ENCODE data around the gene DDO.
A peak's percentile ranks its signal among the peaks of the same experiment; 100 is the strongest.

DDO gene, protein sequence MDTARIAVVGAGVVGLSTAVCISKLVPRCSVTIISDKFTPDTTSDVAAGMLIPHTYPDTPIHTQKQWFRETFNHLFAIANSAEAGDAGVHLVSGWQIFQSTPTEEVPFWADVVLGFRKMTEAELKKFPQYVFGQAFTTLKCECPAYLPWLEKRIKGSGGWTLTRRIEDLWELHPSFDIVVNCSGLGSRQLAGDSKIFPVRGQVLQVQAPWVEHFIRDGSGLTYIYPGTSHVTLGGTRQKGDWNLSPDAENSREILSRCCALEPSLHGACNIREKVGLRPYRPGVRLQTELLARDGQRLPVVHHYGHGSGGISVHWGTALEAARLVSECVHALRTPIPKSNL

DNA sequence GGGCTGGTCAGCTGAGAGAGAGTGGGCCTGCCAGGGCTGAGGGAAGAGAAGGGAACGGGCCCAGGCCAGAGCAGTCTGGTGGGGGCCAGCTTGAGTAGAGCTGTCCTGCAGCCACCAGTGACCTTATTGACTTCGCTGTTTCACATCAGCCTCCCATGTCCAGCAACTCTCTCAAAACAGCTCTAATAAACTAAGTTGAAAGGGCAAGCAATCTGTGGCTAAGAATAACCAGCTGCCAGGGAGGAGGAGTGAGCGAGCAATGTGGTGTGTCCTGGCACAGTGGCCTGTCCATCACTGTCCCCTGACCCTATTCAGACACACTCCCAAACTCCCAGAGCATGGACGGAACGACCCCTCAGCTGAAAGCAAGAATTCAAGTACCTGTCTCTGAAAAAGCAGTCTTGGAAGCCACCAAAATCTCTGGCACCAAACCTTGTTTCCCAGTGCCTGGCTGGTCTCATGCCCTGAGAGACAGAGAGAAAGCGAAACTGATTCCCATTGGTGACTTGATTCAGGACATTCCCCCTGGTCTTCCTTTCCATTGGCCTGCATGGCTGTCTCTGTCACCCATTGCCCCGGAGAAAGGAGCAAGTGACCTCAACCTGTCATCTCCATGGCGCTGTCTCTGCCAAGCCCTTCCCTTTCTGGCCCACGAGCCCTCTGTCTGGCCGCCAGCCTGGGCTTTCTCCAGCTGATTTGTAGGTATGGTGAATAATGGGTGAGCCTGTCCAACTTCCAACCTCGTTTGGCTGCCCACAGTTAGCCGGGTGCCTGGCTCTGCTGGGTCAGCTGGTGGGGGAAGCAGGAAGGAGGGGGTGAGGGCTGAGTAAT, at the start of gene DDO:
Gene DDO (minus strand): TSS at position 490 of the 831 bp plus-strand sequence. CDS start 2,113 bp downstream, outside the sequence.
- no peak for DNase-seq

DNA sequence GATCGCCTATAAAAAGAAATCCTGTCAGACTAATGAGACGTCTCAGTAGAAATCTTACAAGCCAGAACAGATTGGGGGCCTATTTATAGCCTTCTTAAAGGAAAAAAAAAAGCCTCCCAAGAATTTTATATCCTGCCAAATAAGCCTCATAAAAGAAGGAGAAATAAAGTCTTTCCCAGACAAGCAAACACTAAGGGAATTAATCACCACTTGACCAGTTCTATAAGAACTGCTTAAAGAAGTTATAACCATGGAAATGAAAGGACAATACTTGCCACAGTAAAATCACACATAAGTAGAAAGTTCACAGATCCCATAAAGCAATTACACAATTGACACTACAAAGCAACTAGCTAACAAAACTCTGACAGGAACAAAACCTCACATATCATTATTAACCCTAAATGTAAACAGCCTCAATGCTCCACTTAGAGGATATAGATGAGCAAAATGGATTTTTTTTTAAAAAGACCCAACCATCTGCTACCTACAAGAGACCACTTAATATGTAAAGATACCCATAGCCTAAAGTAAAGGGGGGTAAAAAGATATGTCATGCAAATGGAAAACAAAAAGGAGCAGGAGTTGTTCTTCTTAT, 47.6 kb upstream of the DDO start:
- DNase-seq = no peak

DNA sequence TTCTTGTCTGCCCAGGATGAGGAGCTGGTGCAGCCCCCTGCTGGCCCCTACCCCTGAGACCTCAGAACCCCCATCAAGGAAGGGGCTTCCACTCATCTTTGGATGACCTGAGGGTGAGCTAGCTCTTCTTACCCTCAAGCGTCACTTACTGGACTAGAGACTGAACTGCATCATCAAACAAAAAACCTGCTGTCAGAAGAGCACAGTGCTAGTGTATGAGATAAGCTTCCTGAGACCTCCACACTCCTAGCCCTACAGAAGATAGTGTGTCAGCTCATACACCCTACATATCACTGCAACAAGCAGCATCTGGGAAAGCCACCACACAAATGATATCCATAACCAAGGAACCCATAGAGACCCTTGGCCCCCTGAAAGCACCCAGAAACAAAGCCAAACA, 46.0 kb upstream of the DDO start:
- no peak for DNase-seq

DNA sequence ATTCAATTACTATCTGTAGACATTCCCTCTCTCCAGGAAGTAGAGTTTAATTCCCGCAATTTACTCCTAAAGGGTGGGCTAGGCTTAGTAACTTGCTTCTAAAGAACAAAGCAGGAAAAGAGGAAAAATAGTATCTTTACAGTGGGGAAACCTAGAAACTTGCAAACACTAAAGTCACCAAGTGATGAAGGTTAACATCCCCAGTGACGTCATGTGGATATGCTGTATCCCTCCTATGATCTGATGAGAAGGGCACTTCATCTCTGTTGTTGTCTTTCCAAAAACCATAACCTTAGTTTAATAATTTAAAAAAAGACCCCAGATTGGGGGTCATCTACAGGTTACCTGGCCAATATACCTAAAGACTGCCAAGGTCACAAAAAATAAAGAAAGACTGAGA, 43.8 kb upstream of the DDO start:
- no peak for DNase-seq

DNA sequence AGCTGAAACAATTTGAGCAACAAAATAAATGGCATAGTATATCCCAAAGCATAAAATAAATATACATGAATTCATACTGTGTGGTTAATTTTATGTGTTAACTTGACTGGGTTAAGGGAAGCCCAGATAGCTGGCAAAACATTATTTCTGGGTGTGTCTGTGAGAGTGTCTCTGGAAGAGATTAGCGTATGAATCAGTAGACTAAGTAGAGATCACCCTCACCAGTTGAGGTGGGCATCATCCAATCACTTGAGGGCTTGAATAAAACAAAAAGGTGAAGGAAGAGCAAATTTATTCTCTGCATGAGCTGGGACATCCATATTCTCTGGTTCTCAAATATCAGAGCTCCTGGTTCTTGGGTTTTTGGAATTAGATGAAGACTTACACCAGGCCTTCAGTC, 43.1 kb upstream of the DDO start:
- no peak for DNase-seq

DNA sequence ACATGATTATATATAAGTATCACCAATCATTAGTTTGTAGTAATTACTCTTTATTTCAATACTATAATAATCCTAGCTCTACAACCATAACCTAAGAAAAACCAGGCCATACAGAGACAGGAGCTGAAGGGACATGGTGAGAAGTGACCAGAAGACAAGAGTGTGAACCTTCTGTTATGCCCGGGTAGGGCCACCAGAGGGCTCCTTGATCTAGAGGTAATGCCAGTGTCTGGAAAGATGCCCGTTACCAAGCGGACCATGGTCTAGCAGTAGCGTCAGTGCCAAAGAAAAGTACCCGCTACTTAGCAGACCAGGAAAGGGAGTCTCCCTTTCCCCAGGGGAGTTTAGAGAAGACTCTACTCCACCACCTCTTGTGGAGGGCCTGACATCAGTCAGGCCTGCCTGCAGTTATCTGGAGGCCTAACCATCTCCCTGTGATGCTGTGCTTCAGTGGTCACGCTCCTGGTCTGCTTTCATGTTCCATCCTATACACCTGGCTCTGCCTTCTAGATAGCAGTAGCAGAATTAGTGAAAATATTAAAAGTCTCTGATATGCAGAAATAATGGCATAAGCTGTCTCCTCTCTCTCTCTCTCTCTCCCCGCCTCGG, 42.3 kb upstream of the DDO start:
- peak; percentile 46 for DNase-seq

DNA sequence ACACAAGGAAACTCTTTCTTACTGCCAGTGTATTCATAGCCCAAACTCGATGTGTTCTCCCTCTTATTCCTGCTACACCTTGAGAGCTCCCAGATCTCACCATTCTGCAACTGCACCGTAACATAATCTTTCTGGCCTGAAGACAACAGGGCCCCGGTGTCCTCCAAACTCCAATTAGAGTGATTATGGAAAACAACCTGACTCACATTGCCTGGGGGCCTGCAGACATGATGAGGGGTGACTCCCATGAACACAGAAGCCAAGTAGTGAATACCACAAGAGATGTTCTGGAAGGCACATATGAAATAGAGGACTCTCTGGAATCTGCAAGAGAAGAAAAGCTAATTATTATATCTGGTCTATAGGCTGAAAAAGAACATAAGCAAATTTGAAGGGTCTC, 41.3 kb upstream of the DDO start:
- DNase-seq = no peak

DNA sequence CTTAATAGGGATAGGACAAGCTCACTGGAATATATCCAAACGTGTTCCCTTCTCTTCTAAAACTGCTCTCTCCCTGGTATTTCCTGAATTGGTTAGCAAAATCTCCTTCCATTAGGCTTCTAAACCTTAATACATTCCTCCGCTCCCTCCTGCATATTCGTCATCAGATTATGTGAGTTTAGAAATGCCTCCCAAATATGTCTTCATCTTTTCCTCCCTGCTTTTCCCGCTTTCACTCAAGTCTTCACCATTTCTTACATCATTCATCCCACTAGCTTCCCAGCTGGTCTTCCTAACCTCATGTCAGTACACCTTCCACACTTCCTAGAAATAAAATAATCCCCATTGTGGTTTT, 34.1 kb upstream of the DDO start:
- no peak for DNase-seq

DNA sequence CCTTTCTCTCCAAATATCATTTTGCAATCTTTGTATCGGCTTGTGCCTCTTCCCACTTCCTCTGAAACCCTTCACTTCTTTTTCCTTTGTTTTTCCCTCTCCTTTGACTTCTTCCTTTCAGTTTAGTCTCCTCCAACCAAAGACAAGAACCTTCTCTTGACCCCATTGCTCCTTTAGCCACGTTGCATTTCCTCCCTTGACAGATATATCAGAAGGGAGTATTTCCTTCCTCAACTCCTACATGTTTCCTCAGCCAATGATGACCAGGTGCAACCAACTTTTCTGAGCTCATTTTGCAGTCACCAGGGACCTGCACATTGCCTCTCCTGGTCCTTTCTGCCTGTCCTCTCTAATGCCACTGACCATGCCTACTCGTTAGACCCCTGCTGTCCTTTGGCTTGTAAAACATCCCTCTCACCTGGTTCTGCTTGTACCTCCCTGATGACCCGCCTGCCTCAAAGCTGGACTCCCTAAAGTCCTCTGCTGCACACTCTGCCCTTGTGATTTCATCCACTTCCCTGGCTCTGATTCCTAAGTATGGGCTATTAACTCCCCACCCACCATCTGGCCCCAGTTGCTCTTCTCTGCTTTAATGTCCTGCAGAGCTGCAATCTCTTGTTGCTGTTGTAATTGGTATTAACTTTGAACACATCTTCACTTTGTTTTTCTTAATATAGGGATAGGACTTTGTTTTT, 33.6 kb upstream of the DDO start:
- DNase-seq = no peak

DNA sequence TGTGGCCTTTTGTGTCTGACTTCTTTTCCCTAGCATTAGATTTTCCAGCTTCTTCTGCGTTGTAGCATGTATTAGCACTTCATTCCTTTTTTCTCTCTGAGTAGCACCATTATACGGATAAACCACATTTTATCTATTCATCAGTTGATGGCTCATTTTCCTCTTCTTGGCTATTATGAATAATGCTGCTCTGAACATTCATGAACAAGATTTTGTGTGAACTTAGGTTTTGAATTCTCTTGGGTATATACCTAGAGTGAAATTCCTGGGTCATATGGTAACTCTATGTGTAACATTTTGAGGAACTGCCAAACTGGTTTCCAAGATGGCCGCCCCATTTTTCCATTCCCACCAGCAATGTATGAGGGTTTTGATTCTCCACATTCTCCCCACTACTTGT, 32.4 kb upstream of the DDO start:
- no peak for DNase-seq

DNA sequence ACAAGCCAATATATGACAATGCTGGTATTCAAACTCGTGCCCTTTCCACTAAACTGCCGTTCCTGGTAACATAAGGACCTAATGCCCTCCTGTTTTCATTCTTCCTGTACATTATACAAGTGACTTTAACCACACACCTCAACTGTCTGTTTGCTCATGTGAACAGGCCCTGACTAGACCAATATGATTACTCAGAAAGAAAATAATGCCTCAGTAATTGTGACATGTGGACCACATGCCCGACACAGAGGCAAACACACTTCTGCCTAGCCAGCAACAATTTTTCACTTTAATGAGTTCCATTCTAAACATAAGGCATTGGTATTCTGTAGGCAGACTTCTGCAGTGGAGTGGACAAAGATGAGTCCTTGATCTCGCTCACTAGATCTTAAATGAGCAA, 31.0 kb upstream of the DDO start:
- DNase-seq = no peak

DNA sequence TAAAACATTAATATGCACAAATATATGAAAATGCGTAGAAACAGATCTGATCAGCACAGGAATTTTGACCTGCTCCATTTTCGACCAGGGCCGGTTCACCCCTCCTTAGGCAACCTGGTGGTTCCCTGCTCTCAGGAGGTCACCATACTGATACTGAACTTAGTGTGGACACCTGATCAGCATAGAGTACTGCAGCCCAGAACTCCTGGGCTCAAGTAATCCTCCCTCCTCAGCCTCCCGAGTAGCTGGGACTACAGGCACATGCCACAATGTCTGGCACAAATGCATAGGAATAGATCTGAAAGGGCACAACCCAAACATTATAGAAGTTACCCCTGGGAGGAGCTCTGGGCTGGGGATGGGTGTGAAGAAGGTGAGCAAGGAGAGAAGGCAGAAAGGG, 24.7 kb upstream of the DDO start:
- no peak for DNase-seq

DNA sequence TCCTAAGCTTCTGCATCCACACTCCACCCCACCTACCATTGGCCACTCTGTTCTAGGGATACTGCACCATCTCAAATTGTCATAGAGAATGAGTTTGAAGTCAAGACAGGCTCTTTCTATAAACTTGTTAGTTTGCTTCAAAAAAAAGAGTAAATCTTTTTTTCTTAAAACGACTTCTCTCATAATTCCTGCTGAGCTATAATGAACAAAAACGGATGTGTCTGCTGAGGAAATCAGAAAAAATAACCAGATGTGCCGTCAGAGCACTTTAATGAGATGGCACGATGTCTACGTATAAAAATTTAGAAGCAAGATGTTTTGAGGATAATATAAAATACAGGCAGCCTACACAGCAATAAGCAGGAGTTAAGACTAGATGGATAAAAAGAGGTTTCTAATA, 24.0 kb upstream of the DDO start:
- no peak for DNase-seq

DNA sequence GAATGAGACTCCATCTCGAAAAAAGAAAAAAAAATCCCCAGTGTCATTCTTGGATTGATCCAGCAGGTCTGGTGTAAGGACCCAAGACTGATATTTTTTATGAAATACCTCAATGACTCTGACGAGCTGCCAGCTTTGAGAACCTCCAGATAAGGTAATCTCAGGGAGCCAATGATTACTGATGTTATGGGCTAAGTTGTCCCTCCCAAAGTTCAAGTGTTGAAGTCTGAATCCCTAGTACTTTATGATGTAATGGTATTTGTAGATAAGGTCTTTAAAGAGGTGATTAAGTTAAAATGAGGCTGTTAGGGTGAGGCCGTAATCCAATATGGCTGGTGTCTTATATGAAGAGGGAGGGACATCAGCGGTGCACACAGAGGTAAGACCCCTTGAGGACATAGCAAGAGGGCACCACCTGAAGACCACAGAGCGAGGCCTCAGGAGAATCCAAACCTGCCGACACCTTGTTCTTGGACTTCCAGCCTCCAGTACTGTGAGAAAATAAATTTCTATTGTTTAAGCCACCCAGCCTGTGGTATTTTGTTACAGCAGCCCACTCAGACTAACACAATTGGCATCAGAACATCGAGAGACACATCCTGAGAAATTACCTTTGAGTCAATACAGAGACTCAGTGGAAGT, 19.7 kb upstream of the DDO start:
- DNase-seq = no peak

DNA sequence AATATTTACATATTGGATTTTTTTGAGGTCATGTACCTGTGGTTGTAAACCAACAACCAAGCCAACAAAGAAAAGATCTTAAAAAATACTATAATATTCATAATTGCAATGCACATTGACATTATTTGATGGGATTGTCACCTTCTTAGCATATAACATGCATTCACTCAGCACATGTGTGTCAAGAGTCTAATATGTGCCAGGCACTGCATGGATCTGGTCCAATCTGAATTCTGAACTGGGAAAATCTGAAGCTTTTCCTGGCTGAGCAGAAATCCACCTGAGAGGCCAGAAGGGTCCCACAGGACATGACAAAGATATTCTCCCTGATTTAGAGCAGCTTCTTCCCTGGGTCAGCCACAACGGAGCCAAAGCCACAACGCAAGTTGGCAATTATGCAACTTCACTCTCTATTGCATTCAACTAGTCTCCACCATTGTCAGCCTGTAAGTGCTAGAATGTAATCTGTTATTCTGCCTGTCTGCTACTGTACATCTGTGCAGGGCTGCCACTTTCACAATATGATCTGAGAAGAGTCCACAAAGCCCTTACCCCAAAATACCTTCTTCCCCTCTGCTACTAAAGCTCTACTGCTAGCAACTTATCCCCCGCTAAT, 17.0 kb upstream of the DDO start:
- DNase-seq = no peak

DNA sequence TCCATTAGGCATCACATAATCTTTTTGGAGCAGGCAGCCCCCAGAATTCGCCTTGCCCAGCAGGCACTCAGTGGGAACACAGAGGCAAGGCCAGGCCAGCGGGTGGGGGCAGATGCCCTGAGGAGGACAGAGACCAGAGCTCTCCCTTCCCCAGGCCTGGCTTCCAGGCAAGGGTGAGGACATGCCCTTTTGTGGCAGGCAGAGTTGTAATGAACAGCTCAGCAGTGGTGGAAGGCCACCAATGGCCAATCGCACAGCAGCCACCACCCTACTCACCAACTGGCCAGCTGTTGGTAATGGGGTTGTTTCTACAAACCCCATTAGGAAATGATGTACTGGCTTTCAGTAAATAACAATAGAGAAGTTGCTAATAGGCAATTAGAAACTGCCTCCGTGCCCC, 15.4 kb upstream of the DDO start:
- DNase-seq = no peak

DNA sequence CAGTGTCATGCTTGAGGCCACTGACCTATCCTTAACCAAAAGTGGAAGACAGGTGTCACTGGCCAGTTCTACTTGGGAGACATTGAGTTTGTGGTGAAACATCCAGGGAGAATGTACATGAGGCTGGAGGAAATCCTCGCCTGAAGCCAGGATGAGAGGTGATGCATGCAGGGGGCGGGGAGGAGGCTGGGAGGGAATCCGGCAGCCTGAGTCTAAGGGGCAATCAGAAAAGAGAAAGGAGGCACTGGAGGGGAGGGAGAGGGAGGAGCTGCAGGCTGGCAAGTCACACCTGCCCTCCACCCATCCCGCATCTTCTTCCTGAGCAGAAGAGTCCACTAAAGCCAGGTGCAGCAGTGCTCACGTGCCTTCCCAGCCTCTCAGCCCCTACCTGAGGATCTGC, 14.9 kb upstream of the DDO start:
- no peak for DNase-seq

DNA sequence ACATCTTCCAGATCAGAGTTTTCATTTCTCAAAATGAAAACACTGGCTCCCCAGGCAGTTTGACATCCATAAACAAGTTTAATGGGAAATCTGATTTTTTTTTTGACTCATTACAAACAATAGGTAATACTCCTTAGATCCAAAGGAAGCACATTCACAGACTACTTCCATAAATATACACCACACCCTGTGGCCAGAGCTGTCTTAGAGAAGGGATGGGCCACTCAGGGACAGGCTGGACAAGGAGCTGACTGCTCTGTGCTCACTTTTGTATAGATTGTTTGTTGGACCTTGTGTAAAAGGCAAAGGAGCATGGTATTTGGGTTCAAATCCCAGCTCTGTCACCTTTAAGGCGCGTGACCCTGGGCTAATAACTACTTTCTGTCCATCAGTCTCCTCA, 12.8 kb upstream of the DDO start:
- DNase-seq = no peak

DNA sequence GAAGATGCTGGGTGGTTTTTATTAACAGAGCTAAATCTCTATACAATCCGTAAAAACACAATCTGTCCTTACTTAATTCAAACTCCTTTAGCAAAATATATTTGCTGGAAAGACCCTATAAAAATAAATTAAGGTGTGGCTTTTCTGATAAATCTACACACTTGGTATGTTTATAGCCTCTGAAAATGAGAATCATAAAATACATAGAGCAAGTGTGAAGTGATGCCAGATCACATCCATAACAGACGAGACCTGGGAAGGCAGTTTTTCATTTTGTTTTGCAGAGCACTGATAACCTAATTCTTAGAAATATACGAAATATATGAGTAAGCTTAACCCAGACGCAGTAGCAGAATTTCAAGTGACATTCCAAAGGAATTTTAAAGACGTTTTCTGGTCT, 10.4 kb upstream of the DDO start:
- DNase-seq = no peak

DNA sequence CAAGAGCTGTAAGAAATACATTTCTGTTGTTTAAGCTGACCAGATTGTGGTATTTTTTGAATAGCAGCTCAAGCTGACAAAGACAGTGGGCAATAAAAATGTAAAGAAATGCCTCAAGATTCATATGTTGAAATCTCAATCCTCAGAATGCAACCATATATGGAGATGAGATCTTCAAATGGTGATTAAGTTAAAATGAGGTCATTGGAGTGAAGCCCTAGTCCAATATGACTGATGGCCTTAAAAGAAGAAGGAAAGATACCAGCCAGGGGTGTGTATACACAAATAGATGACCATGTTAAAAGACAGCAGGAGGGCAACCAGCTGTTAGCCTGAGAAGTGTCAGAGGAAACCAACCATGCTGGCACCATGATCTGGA, 7.1 kb upstream of the DDO start:
- DNase-seq = no peak

DNA sequence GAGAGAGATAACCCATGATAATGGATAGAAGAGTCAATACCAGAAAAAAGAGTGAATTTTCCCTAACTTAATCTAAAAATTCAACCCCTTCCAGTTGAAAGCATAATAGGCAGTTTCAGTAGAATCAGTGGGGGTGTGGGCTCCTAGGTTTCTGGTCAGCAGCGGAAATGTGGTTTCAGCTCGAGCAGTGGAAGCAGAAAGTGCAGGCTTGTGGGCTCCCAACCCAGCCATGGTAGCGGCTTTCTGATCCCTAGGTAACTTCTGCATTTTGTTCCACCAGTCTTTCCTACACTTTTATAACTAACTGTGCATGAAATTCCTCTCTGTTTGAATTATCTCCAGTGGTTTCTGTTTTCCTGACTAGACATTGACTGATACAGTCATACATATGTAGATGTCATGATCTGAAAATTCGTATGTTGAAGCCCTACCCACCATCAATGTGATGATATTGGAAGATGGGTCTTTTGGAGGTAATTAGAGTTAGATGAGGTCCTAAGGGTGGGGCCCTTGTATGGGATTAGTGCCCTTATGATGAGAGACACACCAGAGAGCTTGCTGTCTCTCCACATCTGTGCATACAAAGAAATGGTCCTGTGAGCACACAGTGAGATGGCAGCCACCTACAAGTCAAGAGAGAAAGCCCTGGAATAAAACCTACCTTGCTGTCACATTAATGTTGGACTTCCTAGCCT, 6.5 kb upstream of the DDO start:
- no peak for DNase-seq
